GM12878 (cell line): ENCODE results near the gene PHACTR1. TPM values are rescaled to one million over a fixed set of nuclear protein-coding genes. Genes with fewer than 3 reads are reported as not detected.

Experiments used
- ATAC-seq: fragments of 200-7000 bp; cut with Tn5 transposase; 3 replicates; pipeline ENCODE4 v1.9.1; 2020; ENCODE audit warnings: mild to moderate bottlenecking, moderate library complexity
- BruUV-seq: library from RNA; stranded (reverse); fragments of 400-500 nt; replicated peaks from 2 replicates; lab custom pipeline; 2021; lab: Mats Ljungman, UMichigan
- CTCF ChIA-PET: fragments of 300-600 bp; sonication (Branson Sonifier 250); formaldehyde crosslinking; extraction: SDS; loops from one replicate; lab custom pipeline; 2021; ENCODE audit warnings: inconsistent platforms; lab: Yijun Ruan, JAX
- POLR2A ChIA-PET: fragments of 350-600 bp; formaldehyde crosslinking; extraction: SDS; loops from one replicate; lab custom pipeline; 2021; ENCODE audit warnings: inconsistent platforms; lab: Charles Lee
- RAD21 ChIA-PET: fragments of 300-600 bp; sonication (Branson Sonifier 250); formaldehyde crosslinking; loops from one replicate; lab custom pipeline; 2023; ENCODE audit warnings: antibody characterized with exemption; ENCODE audit not compliant: unreplicated experiment; lab: Charles Lee
- SMC1A ChIA-PET: fragments of 300-600 bp; sonication (Branson Sonifier 250); formaldehyde crosslinking; loops from one replicate; lab custom pipeline; 2023; ENCODE audit not compliant: unreplicated experiment, uncharacterized antibody; lab: Charles Lee
- DNase-seq: peaks from one replicate; pipeline ENCODE4 v3.0.0-alpha.2; 2011; ENCODE audit warnings: low read depth, low spot score
- FAIRE-seq: peaks from 3 replicates; lab custom pipeline; 2011; peaks lifted over from hg19 to GRCh38; lab: Jason Lieb, UNC
- H2AFZ ChIP-seq: 2 replicates; pipeline ENCODE4 v1.6.0; 2011; ENCODE audit warnings: low read depth, low read length, control low read depth; ENCODE audit not compliant: control insufficient read depth
- H3K27ac ChIP-seq: 2 replicates; pipeline ENCODE4 v1.5.1; 2011; ENCODE audit warnings: control low read depth; ENCODE audit not compliant: control insufficient read depth, insufficient read depth
- H3K27me3 ChIP-seq, 2 experiments: replicated peaks in 1 of 2; 2 replicates each; pipeline versions ENCODE4 v1.6.0 to v1.6.1; 2011; ENCODE audit warnings: low read length in 1 of 2; ENCODE audit not compliant: control insufficient read depth in 2 of 2, insufficient read depth in 2 of 2
- H3K36me3 ChIP-seq, 2 experiments: 2 replicates each; pipeline ENCODE4 v1.5.1; 2011; ENCODE audit warnings: low read length in 1 of 2; ENCODE audit not compliant: control insufficient read depth in 2 of 2, insufficient read depth in 2 of 2
- H3K4me1 ChIP-seq: 2 replicates; pipeline ENCODE4 v1.6.1; 2011; ENCODE audit warnings: mild to moderate bottlenecking, low read length, moderate library complexity, mixed read lengths; ENCODE audit not compliant: control insufficient read depth, insufficient read depth
- H3K4me2 ChIP-seq: 2 replicates; pipeline ENCODE4 v1.6.0; 2011; ENCODE audit warnings: control low read depth; ENCODE audit not compliant: control insufficient read depth, insufficient read depth
- H3K4me3 ChIP-seq: fragments of 200-600 bp; sonication (generic); 2 replicates; pipeline ENCODE4 v1.5.1; 2016
- H3K79me2 ChIP-seq: 2 replicates; pipeline ENCODE4 v1.6.0; 2011; ENCODE audit warnings: low read length; ENCODE audit not compliant: control insufficient read depth, insufficient read depth
- H3K9ac ChIP-seq: 2 replicates; pipeline ENCODE4 v1.8.0; 2011; ENCODE audit warnings: low read length, control low read depth, mixed read lengths; ENCODE audit not compliant: control insufficient read depth, insufficient read depth
- H3K9me3 ChIP-seq: replicated peaks from 3 replicates; pipeline ENCODE4 v1.5.1; 2011; ENCODE audit warnings: mild to moderate bottlenecking, low read length; ENCODE audit not compliant: control insufficient read depth, insufficient read depth
- H4K20me1 ChIP-seq: 2 replicates; pipeline ENCODE4 v1.6.0; 2011; ENCODE audit not compliant: control insufficient read depth, insufficient read depth
- ATF2 ChIP-seq: IDR thresholded peaks from 2 replicates; pipeline ENCODE4 v1.6.1; 2012; ENCODE audit warnings: low read length, inconsistent platforms
- CBFB ChIP-seq: IDR thresholded peaks from 2 replicates; pipeline ENCODE4 v1.6.1; 2016; ENCODE audit warnings: antibody characterized with exemption, low read depth
- CREB1 ChIP-seq: IDR thresholded peaks from 2 replicates; pipeline ENCODE4 v1.6.1; 2012; ENCODE audit warnings: low read depth, mild to moderate bottlenecking, inconsistent platforms
- EED ChIP-seq: sonication (generic); IDR thresholded peaks from 2 replicates; pipeline ENCODE4 v1.6.1; 2016; ENCODE audit warnings: antibody characterized with exemption, low read depth
- FOS ChIP-seq: IDR thresholded peaks from 3 replicates; pipeline ENCODE4 v1.6.1; 2011; ENCODE audit warnings: borderline replicate concordance; ENCODE audit not compliant: insufficient read length; ENCODE audit errors: extremely low read depth
- POU2F2 ChIP-seq: IDR thresholded peaks from 3 replicates; pipeline ENCODE4 v1.6.1; 2011; ENCODE audit warnings: low read depth, mild to moderate bottlenecking, low read length, borderline replicate concordance
- SRF ChIP-seq, 2 experiments: IDR thresholded peaks; 2 replicates each; pipeline ENCODE4 v1.6.1; 2011; ENCODE audit warnings: low read depth in 2 of 2, low read length in 2 of 2, mild to moderate bottlenecking in 1 of 2, moderate library complexity in 1 of 2
- SUZ12 ChIP-seq: fragments of 200-600 bp; sonication (generic); IDR thresholded peaks from one replicate; pipeline ENCODE4 v1.6.1; 2018; ENCODE audit warnings: antibody characterized with exemption, mild to moderate bottlenecking; ENCODE audit not compliant: unreplicated experiment
- TAF1 ChIP-seq: IDR thresholded peaks from 2 replicates; pipeline ENCODE4 v1.6.1; 2011; ENCODE audit warnings: mild to moderate bottlenecking, low read depth, low read length, borderline replicate concordance
- TARDBP ChIP-seq: IDR thresholded peaks from 2 replicates; pipeline ENCODE4 v1.6.1; 2016; ENCODE audit warnings: borderline replicate concordance
- ZBTB40 ChIP-seq: fragments of 450-650 bp; IDR thresholded peaks from 2 replicates; pipeline ENCODE4 v1.6.1; 2016; ENCODE audit warnings: mild to moderate bottlenecking, moderate library complexity, borderline replicate concordance
- ZNF687 ChIP-seq: fragments of 450-650 bp; IDR thresholded peaks from 2 replicates; pipeline ENCODE4 v1.6.1; 2017; ENCODE audit warnings: mild to moderate bottlenecking, moderate library complexity
- WGBS: methylation state at CpG from one replicate; pipeline ENCODE4 v1.1.6; 2016; ENCODE audit warnings: low lambda C conversion rate; ENCODE audit not compliant: insufficient replicate concordance, insufficient coverage; ENCODE audit errors: missing lambda C conversion rate; 5-methylcytosine and 5-hydroxymethylcytosine counted together
- in situ Hi-C: fragments of 300-500 bp; cut with MboI; formaldehyde crosslinking; loops from 9 replicates; pipeline ENCODE4 v1.14.3; 2018; ENCODE audit warnings: mixed read lengths
- intact Hi-C: fragments of 100-400 bp; cut with micrococcal nuclease; formaldehyde crosslinking; loops from one replicate; pipeline ENCODE4 v1.14.2; 2022; ENCODE audit not compliant: unreplicated experiment
- polyA plus RNA-seq, 11 experiments: library from polyadenylated mRNA; depleted of rRNA in 4 of 11; unstranded in 6 of 11; stranded (reverse) in 5 of 11; fragments of >200 nt; fragmentation: Nextera tagmentation in 4 of 11; fragmentation: Illumina TruSeq in 1 of 11; extraction: Ambion mirVana in 4 of 11; extraction: Trizol in 1 of 11; gene quantifications; 1 replicate in 1 of 11; 2 replicates in 10 of 11; pipeline versions ENCODE4 v1.2.1 to v1.2.3, GENCODE V29; 2011 to 2016; ENCODE audit warnings: inconsistent platforms in 2 of 11, missing spikeins in 2 of 11, low read depth in 1 of 11
- total RNA-seq, 4 experiments: library from RNA; depleted of rRNA in 3 of 4; stranded (reverse); fragments of >200 nt in 3 of 4; fragmentation: Illumina TruSeq in 1 of 4; extraction: Trizol in 1 of 4; gene quantifications; 2 replicates each; pipeline versions ENCODE4 v1.2.1 to v1.2.3, GENCODE V29; 2013 to 2021

Gene PHACTR1
- total and polyA plus RNA-seq, 10 of the 15 experiments (the other 5 are each of a cell fraction or from before 2014, with no cell fraction given) = 34.2 to 94.6 (median 62.3) TPM

- Histone ChIP-seq H4K20me1 (peaks cover 4% of the 10 kb centered on the region), H3K9ac (peak overlapping the region; percentile 8; the same call in 1 of the 2 replicates), H3K36me3 (peaks cover 12 to 22% of the 10 kb centered on the region in 2 experiments), H3K4me1 (peaks cover 36% of the 10 kb centered on the region), H3K4me3 (peak overlapping the region; percentile 38), H2AFZ (no peak overlapping the region), H3K9me3 (no peaks in the 10 kb centered on the region), H3K27ac (no peak overlapping the region), H3K4me2 (peak overlapping the region; percentile 71), H3K79me2 (peaks cover 59% of the 10 kb centered on the region), H3K27me3 (no peaks in the 10 kb centered on the region; a peak in 1 of 4 replicates)
- ATAC-seq (no peak), FAIRE-seq (no peak), DNase-seq (no peak)
- SMC1A ChIA-PET = interaction anchor here (0.6 to 8.5 kb wide), 16 partner anchors 13 to 237 kb away, joined by 3 to 114 read pairs (median 8); partner anchors contain the start of gene TBC1D7
- intact Hi-C loops = no loop called here
- CTCF ChIA-PET = interaction anchor here (0.6 to 7.0 kb wide), 16 partner anchors 9 to 366 kb away, joined by 3 to 108 read pairs (median 4); partner anchors contain the start of gene TBC1D7
- WGBS = 100% methylated on average over 2 of the region's 2 CpGs
- POLR2A ChIA-PET = interaction anchor here (0.6 to 5.4 kb wide), 3 partner anchors 26 to 83 kb away, joined by 3 to 37 read pairs (median 3); no protein-coding TSS in a partner anchor
- RAD21 ChIA-PET = interaction anchor here (0.7 to 9.8 kb wide), 15 partner anchors 14 to 298 kb away, joined by 3 to 116 read pairs (median 7); partner anchors contain the start of gene TBC1D7
- BruUV-seq = no TSS peak
- in situ Hi-C loops = no loop called here
- TF ChIP-seq CREB1 (no peak), POU2F2 (no peak), ZNF687 (no peak), SUZ12 (no peak), TARDBP (no peak), FOS (no peak), ATF2 (no peak), SRF (IDR thresholded peaks at IDR 0.05; ENCODE audit: low read depth in 2 of 2, low read length in 2 of 2) (no peak), EED (no peak), ZBTB40 (no peak), CBFB (no peak), TAF1 (no peak)
- TF ChIP-seq, all 136 proteins: peak for 0
Observed at GRCh38 chr6:13277231-13277630, 560.7 kb downstream of the PHACTR1 start.
